GM19099 (cell line): ENCODE results near the gene AP1B1.

Experiments
- POLR2A ChIP-seq: IDR thresholded peaks from 3 replicates; pipeline ENCODE4 v1.6.1; 2011; ENCODE audit warnings: low read depth; ENCODE audit not compliant: insufficient read length; ENCODE audit errors: extremely low read depth

AP1B1 gene

GRCh38 chr22:29306175-29306834 lies 82.1 kb downstream of the AP1B1 start, which contains the start of gene GAS2L1:
TSS of gene GAS2L1 (plus strand) at chr22:29306650. CDS start at chr22:29308106, 1,456 bp downstream.
- no peak for TF ChIP-seq POLR2A

GRCh38 chr22:29305836-29306174 lies 82.6 kb downstream of the AP1B1 start:
- no peak for TF ChIP-seq POLR2A

- no peak for TF ChIP-seq POLR2A
These were observed 85.5 kb downstream of the AP1B1 start for GRCh38 chr22:29302681-29303465.

GRCh38 chr22:29302402-29302680 lies 86.0 kb downstream of the AP1B1 start:
- TF ChIP-seq POLR2A, result no peak

GRCh38 chr22:29301716-29302401 lies 86.5 kb downstream of the AP1B1 start:
- TF ChIP-seq POLR2A, result no peak

- TF ChIP-seq POLR2A, result no peak
These were observed 87.4 kb downstream of the AP1B1 start for GRCh38 chr22:29300807-29301601.

- TF ChIP-seq POLR2A, result no peak
These were observed 87.9 kb downstream of the AP1B1 start for GRCh38 chr22:29300467-29300806.

GRCh38 chr22:29299136-29299900 lies 89.1 kb downstream of the AP1B1 start:
- no peak for TF ChIP-seq POLR2A

GRCh38 chr22:29298641-29299040 lies 89.7 kb downstream of the AP1B1 start:
- TF ChIP-seq POLR2A, result no peak

- TF ChIP-seq POLR2A, result no peak
These were observed 96.0 kb downstream of the AP1B1 start for GRCh38 chr22:29292379-29292778.

GRCh38 chr22:29291215-29291614 lies 97.2 kb downstream of the AP1B1 start:
- TF ChIP-seq POLR2A, result no peak

GRCh38 chr22:29290061-29290460 lies 98.3 kb downstream of the AP1B1 start:
- no peak for TF ChIP-seq POLR2A

- TF ChIP-seq POLR2A, result no peak
These were observed 99.5 kb downstream of the AP1B1 start for GRCh38 chr22:29288837-29289236.

- TF ChIP-seq POLR2A, result no peak
These were observed 104.2 kb downstream of the AP1B1 start for GRCh38 chr22:29284196-29284595.

- no peak for TF ChIP-seq POLR2A
These were observed 110.4 kb downstream of the AP1B1 start for GRCh38 chr22:29277927-29278326.
